Naive thymus-derived CD4-positive, alpha-beta T cell (primary cell): Measurements from ENCODE around the gene GLRA1. TPM values are rescaled to one million over a fixed set of nuclear protein-coding genes. Genes with fewer than 3 reads are reported as not detected.
"Not testable (repeated sequence)": the region's sequence is repeated elsewhere in the genome, so short reads cannot be mapped to it uniquely, and the experiment has no call there.

ENCODE experiments used
- ATAC-seq: fragments of 150-1000 bp; cut with Tn5 transposase; 2 replicates; pipeline ENCODE4 v1.10.0; 2021; ENCODE audit warnings: mild to moderate bottlenecking, moderate library complexity
- CTCF ChIA-PET: fragments of 350-600 bp; sonication (Branson Sonifier 250); formaldehyde crosslinking; loops from one replicate; lab custom pipeline; 2021; ENCODE audit warnings: antibody characterized with exemption; lab: Charles Lee
- POLR2A ChIA-PET: fragments of 350-600 bp; sonication (Branson Sonifier 250); formaldehyde crosslinking; loops from one replicate; lab custom pipeline; 2021; ENCODE audit warnings: antibody characterized with exemption, inconsistent platforms; lab: Charles Lee
- DNase-seq, 9 donors: peaks; one replicate each; pipeline versions ENCODE4 v3.0.0 to v3.0.0-alpha.2; 2020 to 2022; ENCODE audit warnings: mixed read lengths in 1 of 9
- H3K27ac ChIP-seq: one replicate; pipeline ENCODE4 v1.7.0; 2013; ENCODE audit warnings: mild to moderate bottlenecking, low read depth, low read length, moderate library complexity
- H3K27me3 ChIP-seq, 2 donors: one replicate each; pipeline ENCODE4 v1.7.0; 2013; ENCODE audit warnings: low read length in 2 of 2, mild to moderate bottlenecking in 2 of 2, moderate library complexity in 2 of 2; ENCODE audit not compliant: control insufficient read depth in 2 of 2, insufficient read depth in 2 of 2
- H3K36me3 ChIP-seq, 3 experiments: 1 replicate in 2 of 3; 2 replicates in 1 of 3; pipeline ENCODE4 v1.7.0; 2013; ENCODE audit warnings: low read length in 3 of 3, mild to moderate bottlenecking in 3 of 3, moderate library complexity in 1 of 3; ENCODE audit not compliant: insufficient read depth in 3 of 3, control insufficient read depth in 2 of 3
- H3K4me1 ChIP-seq, 2 donors: one replicate each; pipeline ENCODE4 v1.7.0; 2013; ENCODE audit warnings: low read length in 2 of 2, mild to moderate bottlenecking in 2 of 2, moderate library complexity in 1 of 2; ENCODE audit not compliant: control insufficient read depth in 2 of 2, insufficient read depth in 2 of 2
- H3K4me3 ChIP-seq: 2 replicates; pipeline ENCODE4 v1.7.0; 2013; ENCODE audit warnings: mild to moderate bottlenecking, low read length
- H3K9me3 ChIP-seq, 3 experiments: 1 replicate in 2 of 3; 2 replicates in 1 of 3; pipeline ENCODE4 v1.7.0; 2013; ENCODE audit warnings: low read length in 3 of 3; ENCODE audit not compliant: control insufficient read depth in 2 of 3
- H3K27ac Mint-ChIP-seq, 9 donors: one replicate each; pipeline ENCODE4 v1.8.0; 2020 to 2022; ENCODE audit warnings: mixed read lengths in 9 of 9, mild to moderate bottlenecking in 8 of 9, moderate library complexity in 5 of 9, inconsistent platforms in 2 of 9
- H3K27me3 Mint-ChIP-seq, 5 donors: one replicate each; pipeline ENCODE4 v1.8.0; 2021 to 2022; ENCODE audit warnings: mixed read lengths in 5 of 5, mild to moderate bottlenecking in 1 of 5
- H3K36me3 Mint-ChIP-seq, 5 donors: one replicate each; pipeline ENCODE4 v1.8.0; 2020 to 2022; ENCODE audit warnings: mixed read lengths in 5 of 5, mild to moderate bottlenecking in 3 of 5, inconsistent platforms in 1 of 5
- H3K4me1 Mint-ChIP-seq, 7 donors: one replicate each; pipeline ENCODE4 v1.8.0; 2020 to 2022; ENCODE audit warnings: mixed read lengths in 7 of 7, mild to moderate bottlenecking in 3 of 7, inconsistent platforms in 1 of 7
- H3K4me3 Mint-ChIP-seq, 10 donors: one replicate each; pipeline ENCODE4 v1.8.0; 2020 to 2022; ENCODE audit warnings: mild to moderate bottlenecking in 10 of 10, mixed read lengths in 10 of 10, moderate library complexity in 6 of 10, inconsistent platforms in 2 of 10
- H3K9me3 Mint-ChIP-seq, 11 donors: one replicate each; pipeline ENCODE4 v1.8.0; 2020 to 2022; ENCODE audit warnings: mixed read lengths in 11 of 11, mild to moderate bottlenecking in 4 of 11, inconsistent platforms in 1 of 11, moderate library complexity in 1 of 11
- intact Hi-C, 2 donors: fragments of 100-400 bp; cut with micrococcal nuclease; formaldehyde crosslinking; loops; one replicate each; pipeline ENCODE4 v1.15.1; 2023
- polyA plus RNA-seq, 2 donors: library from polyadenylated mRNA; unstranded; fragments of 300-500 nt; fragmentation: Illumina TruSeq; gene quantifications; one replicate each; pipeline ENCODE4 v1.2.3, GENCODE V29; 2021
- total RNA-seq, 6 experiments: library from RNA in 5 of 6; stranded (reverse) in 5 of 6; gene quantifications; 1 replicate in 5 of 6; 2 replicates in 1 of 6; pipeline ENCODE4 v1.2.3 and lab custom pipeline; 2021 to 2026

The GLRA1 gene
- total and polyA plus RNA-seq, 7 experiments from 2014 or later: not detected

- ATAC-seq (no peak), DNase-seq (no peak)
- Histone ChIP-seq H3K4me1 (peaks cover 5 to 13% of the 10 kb centered on the region in 2 donors), H3K27ac (no peak overlapping the region), H3K27me3 (no peaks in the 10 kb centered on the region), H3K36me3 (peaks cover 8 to 50% (median 13%) of the 10 kb centered on the region in 3 experiments), H3K9me3 (no peaks in the 10 kb centered on the region), H3K4me3 (no peak overlapping the region)
- ChIA-PET POLR2A (interaction anchor here (0.7 to 1.1 kb wide), 2 partner anchors 16 to 26 kb away, joined by 3 to 4 read pairs; partner anchors contain the start of gene G3BP1), CTCF (no interaction called here)
- Mint-ChIP-seq H3K4me3 (no peak overlapping the region), H3K36me3 (peaks cover 10 to 41% (median 24%) of the 10 kb centered on the region in 5 donors), H3K27me3 (no peaks in the 10 kb centered on the region), H3K27ac (peak overlapping the region in 1 of 9 donors; percentile 59), H3K4me1 (peaks cover 19 to 62% (median 50%) of the 10 kb centered on the region in 7 donors), H3K9me3 (no peaks in the 10 kb centered on the region)
- intact Hi-C loops: no loop called here
Measured at GRCh38 chr5:151787817-151788216, 136.8 kb downstream of the GLRA1 start.

- H3K4me3 ChIP-seq: no peak overlapping the region
- intact Hi-C loops: no loop called here
- H3K27ac ChIP-seq: no peak overlapping the region
- no peaks in the 10 kb centered on the region for H3K9me3 ChIP-seq
- H3K4me1 ChIP-seq: peaks cover 7 to 21% of the 10 kb centered on the region in 2 donors
- Mint-ChIP-seq H3K4me1 (peaks cover 26 to 68% (median 61%) of the 10 kb centered on the region in 7 donors), H3K27me3 (no peaks in the 10 kb centered on the region), H3K9me3 (no peaks in the 10 kb centered on the region), H3K4me3 (peak overlapping the region in 3 of 10 donors; percentile 44 to 45 (median 44)), H3K36me3 (peaks cover 4 to 33% (median 19%) of the 10 kb centered on the region in 5 donors), H3K27ac (peak overlapping the region in 6 of 9 donors; percentile 10 to 82 (median 56))
- ChIA-PET CTCF (no interaction called here), POLR2A (no interaction called here)
- DNase-seq (no peak), ATAC-seq (no peak)
- no peaks in the 10 kb centered on the region for H3K27me3 ChIP-seq
- H3K36me3 ChIP-seq: peaks cover 4 to 39% (median 7%) of the 10 kb centered on the region in 3 experiments
Measured at GRCh38 chr5:151786468-151786867, 138.2 kb downstream of the GLRA1 start.

- Histone ChIP-seq H3K4me3 (no peak overlapping the region), H3K27me3 (no peaks in the 10 kb centered on the region), H3K4me1 (peaks cover 16 to 34% of the 10 kb centered on the region in 2 donors), H3K36me3 (peaks cover 0 to 19% (median 0%) of the 10 kb centered on the region in 3 experiments), H3K9me3 (no peaks in the 10 kb centered on the region), H3K27ac (peak overlapping the region; percentile 18)
- H3K4me3 Mint-ChIP-seq: peak overlapping the region in 5 of 10 donors; percentile 20 to 57 (median 27)
- peak overlapping the region in 2 of 9 donors; percentile 5 to 14 for H3K27ac Mint-ChIP-seq
- DNase-seq (no peak), ATAC-seq (no peak)
- peaks cover 43 to 74% (median 66%) of the 10 kb centered on the region in 7 donors for H3K4me1 Mint-ChIP-seq
- POLR2A ChIA-PET: interaction anchor here (0.6 to 3.0 kb wide), 3 partner anchors 13 to 28 kb away, joined by 3 to 19 read pairs (median 4); partner anchors contain the start of gene G3BP1
- CTCF ChIA-PET: no interaction called here
- H3K36me3 Mint-ChIP-seq: peaks cover 0 to 19% (median 14%) of the 10 kb centered on the region in 5 donors
- no peaks in the 10 kb centered on the region for H3K9me3 Mint-ChIP-seq
- no peaks in the 10 kb centered on the region for H3K27me3 Mint-ChIP-seq
- intact Hi-C loops: no loop called here
Measured at GRCh38 chr5:151784141-151784540, 140.5 kb downstream of the GLRA1 start.

- H3K9me3 ChIP-seq, H3K9me3 Mint-ChIP-seq, H3K27ac ChIP-seq, CTCF ChIA-PET, DNase-seq, H3K4me3 ChIP-seq, H3K27me3 ChIP-seq, H3K27me3 Mint-ChIP-seq, ATAC-seq, intact Hi-C loops: not testable (repeated sequence)
- peaks cover 48 to 79% (median 71%) of the 10 kb centered on the region in 7 donors for H3K4me1 Mint-ChIP-seq
- H3K4me1 ChIP-seq: peaks cover 18 to 39% of the 10 kb centered on the region in 2 donors
- H3K4me3 Mint-ChIP-seq: peak overlapping the region in 4 of 10 donors; percentile 20 to 57 (median 46)
- peak overlapping the region in 1 of 9 donors; percentile 1 for H3K27ac Mint-ChIP-seq
- peaks cover 0 to 14% (median 0%) of the 10 kb centered on the region in 3 experiments for H3K36me3 ChIP-seq
- peaks cover 0 to 21% (median 16%) of the 10 kb centered on the region in 5 donors for H3K36me3 Mint-ChIP-seq
- POLR2A ChIA-PET: interaction anchor here (0.6 to 3.0 kb wide), 3 partner anchors 12 to 29 kb away, joined by 3 to 19 read pairs (median 4); partner anchors contain the start of gene G3BP1
Measured at GRCh38 chr5:151783664-151784063, 141.0 kb downstream of the GLRA1 start.

- Mint-ChIP-seq H3K9me3 (no peaks in the 10 kb centered on the region), H3K4me3 (peak overlapping the region in 7 of 10 donors; percentile 11 to 79 (median 59)), H3K4me1 (peaks cover 56 to 98% (median 90%) of the 10 kb centered on the region in 7 donors), H3K36me3 (peaks cover 4 to 22% (median 20%) of the 10 kb centered on the region in 5 donors), H3K27me3 (no peaks in the 10 kb centered on the region), H3K27ac (peak overlapping the region in 5 of 9 donors; percentile 63 to 81 (median 74))
- ATAC-seq (no peak), DNase-seq (no peak)
- ChIA-PET POLR2A (interaction anchor here (0.7 to 2.3 kb wide), 2 partner anchors 10 to 109 kb away, joined by 4 to 19 read pairs; partner anchors contain the start of gene G3BP1), CTCF (no interaction called here)
- intact Hi-C loops: no loop called here
- Histone ChIP-seq H3K9me3 (no peaks in the 10 kb centered on the region), H3K27me3 (no peaks in the 10 kb centered on the region), H3K27ac (peak overlapping the region; percentile 29), H3K36me3 (peaks cover 0 to 2% (median 0%) of the 10 kb centered on the region in 3 experiments), H3K4me1 (peaks cover 33 to 54% of the 10 kb centered on the region in 2 donors), H3K4me3 (no peak overlapping the region)
Measured at GRCh38 chr5:151781201-151781600, 143.4 kb downstream of the GLRA1 start.

- no peaks in the 10 kb centered on the region for H3K9me3 ChIP-seq
- H3K9me3 Mint-ChIP-seq: no peaks in the 10 kb centered on the region
- ChIA-PET CTCF (no interaction called here), POLR2A (interaction anchor here (2.3 kb wide), 1 partner anchor 9 kb away, joined by 19 read pairs; the partner anchor contains the start of gene G3BP1)
- DNase-seq (no peak), ATAC-seq (no peak)
- H3K27me3 ChIP-seq: no peaks in the 10 kb centered on the region
- H3K36me3 Mint-ChIP-seq: peaks cover 4 to 24% (median 22%) of the 10 kb centered on the region in 5 donors
- peak overlapping the region in 7 of 10 donors; percentile 46 to 74 (median 56) for H3K4me3 Mint-ChIP-seq
- peaks cover 0 to 2% (median 0%) of the 10 kb centered on the region in 3 experiments for H3K36me3 ChIP-seq
- intact Hi-C loops: no loop called here
- no peak overlapping the region for H3K27ac ChIP-seq
- no peak overlapping the region for H3K4me3 ChIP-seq
- peak overlapping the region in 4 of 9 donors; percentile 43 to 67 (median 66) for H3K27ac Mint-ChIP-seq
- no peaks in the 10 kb centered on the region for H3K27me3 Mint-ChIP-seq
- H3K4me1 ChIP-seq: peaks cover 42 to 57% of the 10 kb centered on the region in 2 donors
- H3K4me1 Mint-ChIP-seq: peaks cover 57 to 98% (median 91%) of the 10 kb centered on the region in 7 donors
Measured at GRCh38 chr5:151780348-151780747, 144.3 kb downstream of the GLRA1 start.
